HG03108 (cell line): ENCODE measurements around the gene CORO7.
"Not testable (repeated sequence)": the region's sequence is repeated elsewhere in the genome, so short reads cannot be mapped to it uniquely, and the experiment has no call there.

Experiments used
- ATAC-seq: cut with Tn5 transposase; IDR thresholded peaks from one replicate; pipeline ENCODE4 v1.9.1; 2021; ENCODE audit warnings: moderate library complexity; ENCODE audit not compliant: unreplicated experiment

Gene CORO7

GRCh38 chr16:4340443-4340842, 76.0 kb downstream of the CORO7 start:
- no peak for ATAC-seq

GRCh38 chr16:4339909-4340308, 76.5 kb downstream of the CORO7 start:
- ATAC-seq, result no peak

- no peak for ATAC-seq
Observed at GRCh38 chr16:4339455-4339854, 76.9 kb downstream of the CORO7 start.

GRCh38 chr16:4338712-4339299, 77.6 kb downstream of the CORO7 start:
- ATAC-seq, result no peak

GRCh38 chr16:4338125-4338582, 78.2 kb downstream of the CORO7 start:
- no peak for ATAC-seq

- no peak for ATAC-seq
Observed at GRCh38 chr16:4337540-4338088, 78.8 kb downstream of the CORO7 start.

GRCh38 chr16:4336701-4337539, 79.5 kb downstream of the CORO7 start:
- ATAC-seq, result no peak

- no peak for ATAC-seq
Observed at GRCh38 chr16:4334724-4335495, 81.5 kb downstream of the CORO7 start.

GRCh38 chr16:4333714-4334113, 82.7 kb downstream of the CORO7 start:
- ATAC-seq, result not testable (repeated sequence)

GRCh38 chr16:4333308-4333638, 83.1 kb downstream of the CORO7 start:
- no peak for ATAC-seq

GRCh38 chr16:4332623-4333307, 83.6 kb downstream of the CORO7 start:
- ATAC-seq, result no peak

- ATAC-seq, result no peak
Observed at GRCh38 chr16:4332083-4332482, 84.3 kb downstream of the CORO7 start.

GRCh38 chr16:4330277-4330874, 86.0 kb downstream of the CORO7 start:
- no peak for ATAC-seq

- no peak for ATAC-seq
Observed at GRCh38 chr16:4328782-4329775, 87.3 kb downstream of the CORO7 start.

GRCh38 chr16:4328046-4328781, 88.2 kb downstream of the CORO7 start:
- no peak for ATAC-seq

GRCh38 chr16:4327386-4328045, 88.9 kb downstream of the CORO7 start:
- ATAC-seq, result no peak

- ATAC-seq, result no peak
Observed at GRCh38 chr16:4325253-4325758, 91.1 kb downstream of the CORO7 start.
